H9 (cell line): ENCODE data around the gene RPL10A. TPM values are rescaled to one million over a fixed set of nuclear protein-coding genes. Genes with fewer than 3 reads are reported as not detected.

Source experiments
- DNase-seq: peaks from one replicate; pipeline ENCODE4 v3.0.0-alpha.2; 2017
- H2AFZ ChIP-seq: one replicate; pipeline ENCODE4 v1.6.1; 2013; ENCODE audit warnings: mild to moderate bottlenecking, low read length, control low read depth, moderate library complexity
- H2AK5ac ChIP-seq: 2 replicates; pipeline ENCODE4 v1.6.1; 2013; ENCODE audit warnings: low read length, control low read depth, mixed read lengths; ENCODE audit not compliant: insufficient read length
- H2BK120ac ChIP-seq: one replicate; pipeline ENCODE4 v1.6.1; 2013; ENCODE audit warnings: low read depth, mild to moderate bottlenecking, low read length, control low read depth, inconsistent platforms; ENCODE audit not compliant: poor library complexity, severe bottlenecking
- H2BK12ac ChIP-seq: 2 replicates; pipeline ENCODE4 v1.6.1; 2013; ENCODE audit warnings: low read length, control low read depth, mixed read lengths, low read depth; ENCODE audit not compliant: insufficient read length
- H2BK15ac ChIP-seq: 2 replicates; pipeline ENCODE4 v1.6.1; 2013; ENCODE audit warnings: low read depth, low read length, control low read depth
- H2BK20ac ChIP-seq: one replicate; pipeline ENCODE4 v1.6.1; 2013; ENCODE audit warnings: low read depth, mild to moderate bottlenecking, low read length, control low read depth, inconsistent platforms; ENCODE audit not compliant: poor library complexity, severe bottlenecking
- H2BK5ac ChIP-seq: 2 replicates; pipeline ENCODE4 v1.6.1; 2013; ENCODE audit warnings: low read length, control low read depth, mixed read lengths; ENCODE audit not compliant: insufficient read length
- H3K14ac ChIP-seq: 2 replicates; pipeline ENCODE4 v1.6.1; 2013; ENCODE audit warnings: low read length, control low read depth; ENCODE audit not compliant: insufficient read depth
- H3K18ac ChIP-seq: 2 replicates; pipeline ENCODE4 v1.6.1; 2013; ENCODE audit warnings: low read depth, mild to moderate bottlenecking, mixed read lengths, low read length, control low read depth; ENCODE audit not compliant: insufficient read length
- H3K23ac ChIP-seq: 2 replicates; pipeline ENCODE4 v1.6.1; 2013; ENCODE audit warnings: low read length, control low read depth, mixed read lengths, low read depth; ENCODE audit not compliant: insufficient read length
- H3K23me2 ChIP-seq: 2 replicates; pipeline ENCODE4 v1.6.1; 2013; ENCODE audit warnings: low read depth, mild to moderate bottlenecking, mixed read lengths, low read length, control low read depth; ENCODE audit not compliant: insufficient read length, poor library complexity, severe bottlenecking
- H3K27ac ChIP-seq: 2 replicates; pipeline ENCODE4 v1.5.1; 2013; ENCODE audit warnings: low read length, control low read depth, mixed read lengths, low read depth; ENCODE audit not compliant: insufficient read length
- H3K27me3 ChIP-seq: 2 replicates; pipeline ENCODE4 v1.6.1; 2013; ENCODE audit warnings: low read length, control low read depth, inconsistent platforms; ENCODE audit not compliant: insufficient read depth
- H3K4ac ChIP-seq: 2 replicates; pipeline ENCODE4 v1.6.1; 2013; ENCODE audit warnings: low read depth, mild to moderate bottlenecking, control low read depth, inconsistent platforms, low read length, moderate library complexity
- H3K4me1 ChIP-seq: 2 replicates; pipeline ENCODE4 v1.6.1; 2013; ENCODE audit warnings: low read length, control low read depth, inconsistent platforms; ENCODE audit not compliant: insufficient read depth
- H3K4me2 ChIP-seq: 2 replicates; pipeline ENCODE4 v1.6.1; 2013; ENCODE audit warnings: low read length, control low read depth, mixed read lengths; ENCODE audit not compliant: insufficient read length, insufficient read depth
- H3K56ac ChIP-seq: 2 replicates; pipeline ENCODE4 v1.6.1; 2013; ENCODE audit warnings: low read depth, mild to moderate bottlenecking, mixed read lengths, low read length, control low read depth; ENCODE audit not compliant: insufficient read length
- H3K79me1 ChIP-seq: 2 replicates; pipeline ENCODE4 v1.6.1; 2013; ENCODE audit warnings: low read depth, mild to moderate bottlenecking, moderate library complexity, low read length, control low read depth, inconsistent platforms; ENCODE audit not compliant: insufficient read depth, poor library complexity, severe bottlenecking
- H3K79me2 ChIP-seq: 2 replicates; pipeline ENCODE4 v1.6.1; 2013; ENCODE audit warnings: low read length, control low read depth, inconsistent platforms; ENCODE audit not compliant: insufficient read depth
- H3K9ac ChIP-seq: 2 replicates; pipeline ENCODE4 v1.6.1; 2013; ENCODE audit warnings: low read length, control low read depth, mixed read lengths; ENCODE audit not compliant: insufficient read length; ENCODE audit errors: extremely low read depth
- H3K9me3 ChIP-seq: one replicate; pipeline ENCODE4 v1.6.1; 2013; ENCODE audit warnings: low read depth, low read length, inconsistent platforms; ENCODE audit not compliant: control insufficient read depth
- H3T11ph ChIP-seq: one replicate; pipeline ENCODE4 v1.6.1; 2013; ENCODE audit warnings: mild to moderate bottlenecking, low read length, control low read depth, inconsistent platforms
- H4K20me1 ChIP-seq: one replicate; pipeline ENCODE4 v1.6.1; 2013; ENCODE audit not compliant: control insufficient read depth, insufficient read length, insufficient read depth
- H4K5ac ChIP-seq: 2 replicates; pipeline ENCODE4 v1.6.1; 2013; ENCODE audit warnings: low read depth, mild to moderate bottlenecking, mixed read lengths, low read length, control low read depth; ENCODE audit not compliant: insufficient read length
- H4K8ac ChIP-seq: replicated peaks from 2 replicates; pipeline ENCODE4 v1.6.1; 2013; ENCODE audit warnings: low read length, control low read depth, mixed read lengths, low read depth; ENCODE audit not compliant: insufficient read length
- H4K91ac ChIP-seq: 2 replicates; pipeline ENCODE4 v1.6.1; 2013; ENCODE audit warnings: low read depth, mild to moderate bottlenecking, moderate library complexity, mixed read lengths, low read length, control low read depth; ENCODE audit not compliant: insufficient read length
- H3K27ac Mint-ChIP-seq, 3 experiments: 2 replicates in 2 of 3; 3 replicates in 1 of 3; pipeline ENCODE4 v1.8.0; 2020 to 2021; ENCODE audit warnings: mixed read lengths in 3 of 3, mild to moderate bottlenecking in 1 of 3, moderate library complexity in 1 of 3
- H3K27me3 Mint-ChIP-seq: 2 replicates; pipeline ENCODE4 v1.8.0; 2021; ENCODE audit warnings: low read depth, mild to moderate bottlenecking, moderate library complexity, mixed read lengths
- H3K36me3 Mint-ChIP-seq, 3 experiments: 2 replicates in 2 of 3; 3 replicates in 1 of 3; pipeline ENCODE4 v1.8.0; 2020 to 2021; ENCODE audit warnings: low read depth in 3 of 3, mixed read lengths in 3 of 3; ENCODE audit not compliant: insufficient read depth in 1 of 3
- H3K4me1 Mint-ChIP-seq, 2 experiments: 2 replicates each; pipeline ENCODE4 v1.8.0; 2020; ENCODE audit warnings: mixed read lengths in 2 of 2
- H3K4me3 Mint-ChIP-seq, 2 experiments: 2 replicates in 1 of 2; 3 replicates in 1 of 2; pipeline ENCODE4 v1.8.0; 2020 to 2021; ENCODE audit warnings: mild to moderate bottlenecking in 2 of 2, mixed read lengths in 2 of 2, moderate library complexity in 1 of 2
- H3K9me3 Mint-ChIP-seq, 2 experiments: 2 replicates in 1 of 2; 3 replicates in 1 of 2; pipeline ENCODE4 v1.8.0; 2020; ENCODE audit warnings: mild to moderate bottlenecking in 2 of 2, mixed read lengths in 2 of 2, moderate library complexity in 1 of 2
- CTCF ChIP-seq: fragments of 200-600 bp; sonication (generic); conservative IDR thresholded peaks from 3 replicates; pipeline ENCODE4 v1.8.0; 2021; ENCODE audit warnings: antibody characterized with exemption, mild to moderate bottlenecking
- WGBS: extraction: QIAGEN DNeasy Blood & Tissue Kit; methylation state at CpG from one replicate; pipeline ENCODE4 v1.1.7; 2013; ENCODE audit warnings: missing lambda C conversion rate, low lambda C conversion rate, mixed read lengths; ENCODE audit not compliant: insufficient read length; ENCODE audit errors: extremely low coverage; 5-methylcytosine and 5-hydroxymethylcytosine counted together
- total RNA-seq: library from RNA; stranded (reverse); gene quantifications from 2 replicates; pipeline ENCODE4 v1.2.1, GENCODE V29; 2021

RPL10A gene
- total RNA-seq, 1 experiment from 2014 or later, result 1,830 TPM

GRCh38 chr6:35518566-35519312 is 50.5 kb downstream of the RPL10A start:
- no peaks in the 10 kb centered on the region for H3K79me2 ChIP-seq

More at GRCh38 chr6:35518566-35519312, 50.5 kb downstream of the RPL10A start:
- Histone ChIP-seq H4K91ac (no peak overlapping the region), H2AFZ (no peak overlapping the region), H3K4me2 (no peak overlapping the region), H3K27me3 (no peaks in the 10 kb centered on the region), H3K9ac (no peak overlapping the region), H3K27ac (no peak overlapping the region), H4K20me1 (no peaks in the 10 kb centered on the region), H2AK5ac (no peak overlapping the region), H2BK120ac (no peak overlapping the region), H3K23ac (no peak overlapping the region), H3K56ac (no peak overlapping the region), H2BK15ac (no peak overlapping the region), H3K9me3 (no peaks in the 10 kb centered on the region), H2BK5ac (no peak overlapping the region), H3K18ac (no peak overlapping the region), H3K14ac (no peak overlapping the region), H2BK20ac (no peak overlapping the region), H3K4ac (no peak overlapping the region), H3K23me2 (no peaks in the 10 kb centered on the region), H3K79me1 (no peaks in the 10 kb centered on the region), H3T11ph (no peak overlapping the region), H2BK12ac (no peak overlapping the region), H4K8ac (no peak overlapping the region), H3K4me1 (no peaks in the 10 kb centered on the region), H4K5ac (no peak overlapping the region)
- Mint-ChIP-seq H3K4me1 (peaks cover 15 to 19% of the 10 kb centered on the region in 2 experiments), H3K4me3 (no peak overlapping the region), H3K9me3 (peaks cover 0 to 2% of the 10 kb centered on the region in 2 experiments; a peak in 1 of 5 replicates), H3K27ac (no peak overlapping the region; a peak in 1 of 7 replicates), H3K36me3 (no peaks in the 10 kb centered on the region; a peak in 1 of 7 replicates), H3K27me3 (peaks cover 6% of the 10 kb centered on the region)
- no CpG with 5 or more reads among the region's 6 CpGs for WGBS
- DNase-seq, result no peak
- no peak for TF ChIP-seq CTCF
